GM18505 (cell line): Measurements from ENCODE around the gene PDGFD.
A peak's percentile ranks its signal among the peaks of the same experiment; 100 is the strongest.

Experiments
- ATAC-seq: cut with Tn5 transposase; IDR thresholded peaks from one replicate; pipeline ENCODE4 v1.9.1; 2021; ENCODE audit not compliant: unreplicated experiment
- POLR2A ChIP-seq: IDR thresholded peaks from 4 replicates; pipeline ENCODE4 v1.6.1; 2011; ENCODE audit warnings: borderline replicate concordance; ENCODE audit not compliant: insufficient read depth, insufficient read length; ENCODE audit errors: extremely low read depth

The PDGFD gene

DNA sequence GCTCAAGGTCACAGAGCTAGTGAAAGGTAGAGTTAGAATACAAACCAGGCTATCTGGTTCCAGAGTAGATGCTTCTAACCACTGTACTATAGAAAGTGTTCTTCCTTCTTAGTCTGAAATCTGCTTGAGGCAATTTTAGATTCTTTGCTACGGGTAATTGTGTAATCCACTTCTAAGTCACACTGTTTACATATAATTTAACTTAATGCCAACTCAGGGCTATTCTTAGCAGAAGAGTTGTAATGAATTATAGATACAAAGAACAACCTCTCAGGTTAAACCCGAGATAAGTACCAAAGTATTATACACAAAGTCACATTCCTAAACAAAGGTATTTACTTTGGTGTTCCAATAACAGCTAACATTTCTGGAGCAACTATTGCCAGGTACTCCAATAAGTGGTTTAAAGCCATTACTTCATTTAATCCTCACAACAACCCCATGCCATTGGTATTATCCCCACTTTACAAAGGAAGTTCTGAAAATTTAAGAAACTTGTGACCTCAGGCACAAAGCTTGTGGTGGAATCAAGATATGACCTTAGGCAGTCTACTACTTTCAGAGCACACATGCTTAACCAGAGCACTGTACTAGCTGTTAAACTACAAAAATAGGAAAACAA, 158.6 kb downstream of the PDGFD start:
- TF ChIP-seq POLR2A: no peak
- no peak for ATAC-seq

DNA sequence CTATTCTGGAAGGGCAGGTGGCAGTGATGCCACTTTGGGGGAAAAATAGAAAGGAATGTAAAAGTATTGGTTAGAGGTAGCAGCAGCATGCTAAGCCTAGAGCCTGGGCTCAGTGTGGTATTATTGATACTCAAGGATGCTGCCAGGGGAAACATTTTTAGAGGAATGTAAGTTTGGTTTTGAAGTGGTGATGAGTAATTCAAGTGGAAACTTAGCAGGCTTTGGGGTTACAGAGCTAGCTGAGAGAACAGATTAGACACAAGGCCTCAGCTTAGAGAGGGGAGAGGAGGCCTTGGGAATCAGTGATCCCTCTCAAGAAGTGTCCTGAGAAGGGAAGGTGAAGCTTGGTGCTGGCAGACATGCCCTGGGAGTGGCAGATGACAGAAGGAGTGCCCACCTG, 160.5 kb downstream of the PDGFD start:
- no peak for TF ChIP-seq POLR2A
- no peak for ATAC-seq

DNA sequence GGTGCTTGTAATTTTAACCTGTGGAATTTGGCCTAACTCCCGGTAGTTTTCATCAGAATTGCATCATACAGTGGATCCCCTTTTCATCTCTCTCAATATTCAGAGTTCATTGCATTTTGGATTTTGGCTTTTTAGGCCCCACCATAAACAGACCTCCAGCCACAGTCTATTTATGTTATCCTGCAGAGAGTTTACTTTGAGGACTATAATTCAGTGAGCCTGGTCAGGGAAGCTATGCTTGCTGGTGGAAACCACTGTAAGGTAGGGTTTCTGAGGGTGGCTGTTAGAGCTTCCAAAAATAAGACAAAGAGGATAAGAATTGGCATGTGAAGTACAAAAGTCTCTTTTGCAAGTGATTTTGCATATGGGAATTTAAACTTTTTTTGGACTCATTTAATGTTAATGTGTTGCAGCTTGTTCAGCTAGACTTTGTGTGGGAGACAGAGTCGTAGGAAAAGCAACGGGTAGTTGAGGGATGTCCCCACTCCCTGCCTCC, 162.3 kb downstream of the PDGFD start:
- no peak for TF ChIP-seq POLR2A
- ATAC-seq: no peak

DNA sequence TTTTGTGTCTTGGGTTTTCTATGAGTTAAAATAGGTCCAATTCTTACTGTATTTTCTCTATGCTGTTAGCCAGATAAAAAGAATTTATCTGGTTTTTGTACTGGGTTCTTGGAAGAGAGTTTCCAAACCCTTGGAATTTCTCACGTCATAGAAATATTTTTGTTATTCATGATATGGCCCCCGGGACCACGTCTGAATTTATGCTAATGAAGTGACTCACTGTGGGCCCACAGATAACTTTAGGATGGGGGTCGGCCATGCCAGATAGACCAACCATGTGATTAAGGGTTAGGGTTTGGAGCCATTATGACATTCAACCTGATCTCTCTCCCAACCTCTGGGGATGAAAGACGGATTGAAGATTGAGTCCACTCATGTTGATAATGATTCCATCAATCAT, 163.1 kb downstream of the PDGFD start:
- no peak for TF ChIP-seq POLR2A
- ATAC-seq: no peak

DNA sequence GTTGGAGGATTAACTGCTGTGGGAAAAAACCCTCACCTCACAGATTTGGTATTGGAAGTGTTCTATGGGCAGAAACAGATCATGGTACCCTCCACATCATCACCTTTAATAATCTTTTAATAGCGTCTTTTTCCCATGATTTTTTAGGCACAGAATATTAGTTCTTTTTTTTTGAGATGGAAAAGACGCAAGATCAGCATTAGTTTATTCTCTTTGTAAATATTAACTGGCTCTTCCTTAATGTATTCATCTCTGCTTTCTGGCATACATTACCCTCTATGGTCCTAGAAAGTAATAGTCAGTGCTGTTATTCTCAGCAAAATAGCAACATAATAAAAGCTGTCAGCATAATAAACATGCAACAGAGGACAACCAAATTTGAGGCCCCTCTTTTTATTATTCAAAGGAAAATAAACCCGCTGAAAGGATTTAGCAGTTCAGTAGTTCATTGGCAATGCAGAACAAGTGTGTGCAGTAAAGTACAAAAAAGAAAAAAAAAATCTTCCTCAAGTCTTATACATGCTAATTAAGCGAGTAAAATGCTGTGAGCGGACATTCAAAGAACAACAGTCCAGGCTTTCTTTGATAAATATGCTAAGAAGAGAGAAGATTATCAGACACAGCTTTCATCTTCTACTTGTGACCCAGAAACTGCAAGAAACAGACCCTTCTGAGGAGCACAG, 165.0 kb downstream of the PDGFD start:
- TF ChIP-seq POLR2A: no peak
- ATAC-seq: no peak

DNA sequence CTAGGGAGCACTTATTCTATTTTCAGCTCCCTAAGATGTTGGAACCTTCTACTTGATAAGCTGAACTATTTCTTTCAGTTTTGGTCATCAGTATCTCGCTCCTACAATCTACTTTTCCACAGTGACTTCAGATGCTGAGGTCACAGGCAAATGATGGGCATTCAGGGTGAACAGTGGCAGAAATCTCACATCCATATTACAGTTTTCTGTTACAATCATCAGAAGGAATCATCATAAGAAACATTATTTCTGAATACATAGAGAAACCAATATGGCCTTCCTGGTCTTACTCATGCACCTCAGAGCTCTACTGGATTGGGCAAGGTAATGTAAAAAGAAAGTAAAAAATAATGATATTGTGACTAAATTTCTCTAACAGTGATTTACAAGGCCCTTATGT, 166.9 kb downstream of the PDGFD start:
- no peak for TF ChIP-seq POLR2A
- peak; percentile 70 for ATAC-seq

DNA sequence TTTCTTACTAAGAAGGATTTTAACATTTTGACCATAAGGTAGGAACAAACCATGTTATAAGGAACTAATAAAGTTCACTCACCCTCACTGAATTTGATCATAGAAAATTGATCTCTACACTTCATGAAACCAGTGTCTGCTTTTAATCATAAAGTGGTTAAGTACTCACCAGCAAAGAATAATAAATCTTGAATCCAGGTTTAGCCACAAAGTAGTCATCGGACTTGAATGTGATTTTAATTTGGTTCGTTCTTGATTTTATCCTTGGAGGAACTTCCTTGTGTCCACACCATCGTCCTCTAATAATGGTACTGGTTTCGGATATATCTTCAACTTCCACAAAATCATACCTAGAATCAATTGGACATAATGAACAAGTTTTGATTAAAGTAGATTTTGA, 168.1 kb downstream of the PDGFD start:
- no peak for ATAC-seq
- no peak for TF ChIP-seq POLR2A

DNA sequence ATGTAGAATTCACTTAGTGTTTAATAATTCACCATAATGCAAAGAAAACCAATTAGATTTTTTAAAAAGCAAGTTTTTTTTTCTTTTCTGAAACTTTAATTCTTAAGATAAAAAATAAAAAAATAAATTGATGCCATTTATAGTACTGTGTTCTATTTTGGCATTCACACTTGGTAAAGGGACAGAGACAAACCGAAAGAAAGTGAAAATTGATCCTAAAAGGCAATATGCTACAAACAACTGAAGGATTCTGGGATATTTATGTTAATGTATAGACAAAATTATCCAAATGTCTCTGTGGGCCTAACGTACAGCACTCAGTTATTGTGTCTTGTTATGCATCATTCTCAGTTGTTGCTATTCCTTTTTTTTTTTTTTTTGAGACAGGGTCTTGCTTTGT, 169.4 kb downstream of the PDGFD start:
- no peak for ATAC-seq
- TF ChIP-seq POLR2A: no peak

DNA sequence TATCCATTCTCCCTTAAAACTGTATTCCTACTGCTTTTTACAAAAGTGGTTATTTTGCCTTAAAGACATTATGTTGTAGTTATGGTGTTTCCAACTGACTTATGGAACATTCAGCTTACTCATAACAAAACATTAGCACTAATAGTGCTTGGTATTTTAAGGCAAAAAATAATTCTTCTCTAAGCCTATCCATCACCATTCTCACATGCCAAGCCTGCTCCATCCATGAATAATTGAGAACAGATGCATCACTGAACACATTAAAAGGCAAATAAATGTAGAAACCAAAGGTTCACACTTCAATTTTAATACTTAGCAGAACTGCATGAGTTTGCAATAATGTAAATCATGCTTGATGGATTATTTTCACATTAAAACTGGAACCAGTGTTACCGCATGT, 169.9 kb downstream of the PDGFD start:
- TF ChIP-seq POLR2A: no peak
- no peak for ATAC-seq

DNA sequence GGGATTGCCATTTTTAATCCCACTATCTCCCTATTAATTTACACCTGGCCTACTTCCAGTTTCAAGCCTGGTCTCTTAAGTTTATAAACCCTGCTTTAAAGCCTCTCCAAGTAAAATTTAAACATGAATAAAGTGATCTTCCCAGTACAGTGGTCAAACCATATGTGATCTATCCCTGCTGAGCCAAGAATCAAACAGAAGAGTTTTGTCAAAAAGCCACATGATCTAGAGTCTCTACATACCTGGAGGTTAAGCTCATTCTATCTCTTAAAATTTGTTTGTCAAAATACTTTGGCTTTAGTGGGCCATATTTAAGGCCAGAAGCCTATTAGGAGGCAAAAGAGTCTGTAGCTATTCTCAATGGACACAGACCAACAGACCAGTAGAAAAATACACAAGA, 170.4 kb downstream of the PDGFD start:
- no peak for ATAC-seq

DNA sequence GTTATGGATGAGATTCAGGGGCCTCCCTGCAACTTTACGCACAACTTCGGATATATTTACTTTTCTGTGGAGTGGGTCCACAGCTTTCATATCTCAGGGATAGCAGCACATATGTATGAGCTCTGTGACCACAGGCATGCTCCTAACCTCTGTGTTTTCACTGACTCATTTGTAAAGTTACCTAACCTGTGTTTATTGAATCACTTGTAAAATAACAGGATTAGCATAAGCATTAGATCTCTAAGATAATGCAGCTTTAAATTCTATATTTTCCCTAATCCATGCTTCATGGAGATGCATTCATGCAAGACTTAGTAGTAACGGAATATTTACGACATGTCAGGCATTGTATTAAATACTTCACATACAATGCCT, 175.4 kb downstream of the PDGFD start:
- TF ChIP-seq POLR2A: no peak
- no peak for ATAC-seq

More for the DNA sequence above, 170.4 kb downstream of the PDGFD start:
- TF ChIP-seq POLR2A: no peak

DNA sequence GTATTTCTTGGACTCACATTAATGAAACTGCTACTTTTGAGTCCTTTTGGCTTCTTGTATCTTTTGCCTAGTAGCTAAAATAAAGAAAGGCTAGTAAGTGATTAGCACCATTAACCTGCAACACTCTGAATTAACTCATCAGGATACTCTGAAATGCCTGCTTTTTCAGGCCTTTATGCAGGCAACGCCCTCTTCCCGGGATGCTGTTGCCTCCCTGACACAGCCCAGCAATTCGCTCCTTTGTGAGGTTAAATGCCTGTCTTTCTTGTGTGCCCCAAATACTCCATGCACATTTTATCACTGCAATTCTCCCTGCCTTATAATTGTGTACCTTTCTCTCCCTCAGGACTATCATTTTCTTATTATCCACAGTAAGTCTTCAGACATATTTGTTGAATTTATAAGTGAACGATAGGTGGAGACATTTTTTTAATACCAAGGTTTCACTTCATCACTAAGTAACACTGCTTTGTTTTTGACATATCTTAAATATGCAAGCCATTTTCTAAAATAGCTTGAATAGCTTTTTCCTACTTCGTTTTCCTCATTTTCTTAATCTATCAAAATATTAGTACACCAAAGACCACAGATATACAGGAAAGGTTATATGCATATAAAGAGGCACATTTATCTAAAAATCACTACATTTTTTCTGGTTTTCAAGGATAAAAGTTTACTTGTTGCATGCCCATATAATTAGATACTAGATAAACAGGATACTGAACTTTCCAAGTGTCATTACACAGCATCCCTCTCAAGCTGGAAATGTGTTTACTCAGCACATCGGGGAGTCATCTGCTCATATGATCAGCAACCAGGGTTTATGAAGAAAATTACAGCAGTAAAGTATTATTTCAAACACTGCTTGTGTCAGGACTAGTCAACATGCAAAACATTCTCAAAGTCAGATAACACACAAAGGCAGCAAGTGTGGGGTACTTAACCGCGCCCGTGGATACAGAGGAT, 176.0 kb downstream of the PDGFD start:
- no peak for TF ChIP-seq POLR2A
- ATAC-seq: no peak

DNA sequence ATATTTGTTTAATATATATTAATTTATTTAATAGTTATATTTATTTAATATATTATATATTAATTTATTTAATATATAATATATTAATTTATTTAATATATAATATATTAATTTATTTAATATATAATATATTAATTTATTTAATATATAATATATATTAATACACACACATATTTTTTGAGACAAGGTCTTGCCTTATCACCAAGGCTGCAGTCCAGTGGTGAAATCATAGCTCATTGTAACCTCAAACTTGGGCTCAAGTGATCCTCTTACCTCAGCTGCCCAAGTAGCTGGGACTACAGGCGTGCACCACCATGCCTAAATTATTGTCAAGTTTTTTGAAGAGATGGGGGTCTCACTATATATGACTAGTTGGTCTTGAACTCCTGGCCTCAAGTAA, 178.9 kb downstream of the PDGFD start:
- TF ChIP-seq POLR2A: no peak

More for the DNA sequence above, 178.9 kb downstream of the PDGFD start:
- ATAC-seq: no peak
